Sigmoid colon (tissue), 7 donors: ENCODE measurements around the gene TRAPPC12. TPM values are rescaled to one million over a fixed set of nuclear protein-coding genes. Genes with fewer than 3 reads are reported as not detected.

Experiments used
- DNase-seq: peaks from one replicate; pipeline ENCODE4 v3.0.0-alpha.2; 2019
- H3K27ac ChIP-seq, 4 donors: fragments of 200-600 bp; sonication (generic); one replicate each; pipeline ENCODE4 v1.5.1; 2016 to 2019; ENCODE audit warnings: mild to moderate bottlenecking in 1 of 4
- H3K27me3 ChIP-seq, 3 donors: fragments of 200-600 bp; sonication (generic); one replicate each; pipeline ENCODE4 v1.5.1; 2019; ENCODE audit warnings: mild to moderate bottlenecking in 1 of 3
- H3K36me3 ChIP-seq, 4 donors: fragments of 200-600 bp; sonication (generic); one replicate each; pipeline ENCODE4 v1.5.1; 2016 to 2019
- H3K4me1 ChIP-seq, 4 donors: fragments of 200-600 bp; sonication (generic); one replicate each; pipeline ENCODE4 v1.5.1; 2017 to 2019
- H3K4me3 ChIP-seq, 4 donors: fragments of 200-600 bp; sonication (generic); one replicate each; pipeline ENCODE4 v1.5.1; 2017 to 2019; ENCODE audit warnings: mild to moderate bottlenecking in 2 of 4, moderate library complexity in 1 of 4
- H3K9me3 ChIP-seq, 4 donors: fragments of 200-600 bp in 3 of 4; sonication (generic) in 3 of 4; one replicate each; pipeline versions ENCODE4 v1.5.1 to v1.6.1; 2013 to 2019
- EP300 ChIP-seq, 4 donors: sonication (generic); formaldehyde crosslinking; IDR thresholded peaks; one replicate each; pipeline ENCODE4 v1.6.1; 2017; ENCODE audit warnings: antibody characterized with exemption in 4 of 4
- POLR2A ChIP-seq, 2 donors: fragments of 450-650 bp; IDR thresholded peaks; one replicate each; pipeline ENCODE4 v1.6.1; 2016; ENCODE audit warnings: antibody characterized with exemption in 2 of 2, mild to moderate bottlenecking in 2 of 2, moderate library complexity in 2 of 2
- POLR2AphosphoS5 ChIP-seq, 4 donors: sonication (generic); formaldehyde crosslinking; IDR thresholded peaks; one replicate each; pipeline ENCODE4 v1.6.1; 2017; ENCODE audit warnings: antibody characterized with exemption in 4 of 4
- WGBS, 2 donors: extraction: QIAGEN DNeasy Blood & Tissue Kit; methylation state at CpG; one replicate each; pipeline ENCODE4 v1.1.7; 2013; 5-methylcytosine and 5-hydroxymethylcytosine counted together
- intact Hi-C: fragments of 100-400 bp; cut with DNase I; formaldehyde crosslinking; loops from one replicate; pipeline ENCODE4 v1.15.1; 2023
- polyA plus RNA-seq, 3 donors: library from polyadenylated mRNA; stranded (reverse); fragments of 200-250 nt; gene quantifications; one replicate each; pipeline ENCODE4 v1.2.3, GENCODE V29; 2013
- total RNA-seq, 4 donors: library from RNA; depleted of rRNA; stranded (reverse); fragments of >200 nt; gene quantifications; one replicate each; pipeline ENCODE4 v1.1.0, GENCODE V29; 2016
- TF ChIP-seq, protein P1 (sequence below), 4 experiments: fragments of 450-650 bp in 3 of 4; fragments of 200-600 bp in 1 of 4; IDR thresholded peaks; one replicate each; pipeline ENCODE4 v1.5.1; 2016 to 2019; ENCODE audit warnings: antibody characterized with exemption in 4 of 4, mild to moderate bottlenecking in 3 of 4, moderate library complexity in 2 of 4
- donor health status: healthy with polysubstance abuse.
- donor health status: Bipolar disorder and iron deficiency.
- donor health status: healthy.

Gene TRAPPC12
- total and polyA plus RNA-seq, 7 donors: 22.7 to 79.5 (median 50.5) TPM

GRCh38 chr2:3487028-3487425 lies 107.5 kb downstream of the TRAPPC12 start:
- TF ChIP-seq, protein P1, sequence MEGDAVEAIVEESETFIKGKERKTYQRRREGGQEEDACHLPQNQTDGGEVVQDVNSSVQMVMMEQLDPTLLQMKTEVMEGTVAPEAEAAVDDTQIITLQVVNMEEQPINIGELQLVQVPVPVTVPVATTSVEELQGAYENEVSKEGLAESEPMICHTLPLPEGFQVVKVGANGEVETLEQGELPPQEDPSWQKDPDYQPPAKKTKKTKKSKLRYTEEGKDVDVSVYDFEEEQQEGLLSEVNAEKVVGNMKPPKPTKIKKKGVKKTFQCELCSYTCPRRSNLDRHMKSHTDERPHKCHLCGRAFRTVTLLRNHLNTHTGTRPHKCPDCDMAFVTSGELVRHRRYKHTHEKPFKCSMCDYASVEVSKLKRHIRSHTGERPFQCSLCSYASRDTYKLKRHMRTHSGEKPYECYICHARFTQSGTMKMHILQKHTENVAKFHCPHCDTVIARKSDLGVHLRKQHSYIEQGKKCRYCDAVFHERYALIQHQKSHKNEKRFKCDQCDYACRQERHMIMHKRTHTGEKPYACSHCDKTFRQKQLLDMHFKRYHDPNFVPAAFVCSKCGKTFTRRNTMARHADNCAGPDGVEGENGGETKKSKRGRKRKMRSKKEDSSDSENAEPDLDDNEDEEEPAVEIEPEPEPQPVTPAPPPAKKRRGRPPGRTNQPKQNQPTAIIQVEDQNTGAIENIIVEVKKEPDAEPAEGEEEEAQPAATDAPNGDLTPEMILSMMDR (IDR thresholded peaks at IDR 0.05): no peak
- TF ChIP-seq POLR2AphosphoS5 (IDR thresholded peaks at IDR 0.05): no peak
- no peak for TF ChIP-seq POLR2A (IDR thresholded peaks at IDR 0.05)
- TF ChIP-seq EP300 (IDR thresholded peaks at IDR 0.05): no peak
- Histone ChIP-seq H3K9me3 (no peaks in the 10 kb centered on the region), H3K4me3 (no peak overlapping the region), H3K27ac (no peak overlapping the region), H3K4me1 (no peaks in the 10 kb centered on the region), H3K36me3 (peaks cover 0 to 6% (median 2%) of the 10 kb centered on the region in 4 donors), H3K27me3 (no peaks in the 10 kb centered on the region)
- WGBS, 2 donors: 87 to 90% methylated on average over 9 of the region's 9 CpGs
- peak; percentile 49 for DNase-seq
- intact Hi-C loops: no loop called here

DNA sequence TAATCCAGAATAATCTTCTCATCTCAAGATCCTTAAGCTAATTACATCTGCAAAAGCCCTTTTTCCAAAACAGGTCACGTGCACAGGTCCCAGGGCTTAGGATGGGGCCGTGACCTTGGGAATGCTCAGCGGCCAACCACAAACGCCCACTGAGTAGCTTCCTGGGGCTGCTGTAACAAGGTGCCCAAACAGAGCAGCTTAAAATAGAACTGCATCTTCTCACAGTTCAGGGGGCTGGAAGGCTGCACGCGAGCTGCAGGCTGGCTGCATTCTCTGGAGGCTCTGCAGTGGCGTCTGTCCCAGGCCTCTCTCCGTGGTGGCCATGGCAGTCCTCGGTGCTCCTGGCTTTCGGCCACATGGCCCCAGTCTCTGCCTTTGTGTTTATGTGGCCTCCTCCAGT lies 107.9 kb downstream of the TRAPPC12 start:
- DNase-seq: peak; percentile 43
- TF ChIP-seq POLR2AphosphoS5 (IDR thresholded peaks at IDR 0.05): no peak
- TF ChIP-seq EP300 (IDR thresholded peaks at IDR 0.05): no peak
- no peak for TF ChIP-seq POLR2A (IDR thresholded peaks at IDR 0.05)
- TF ChIP-seq, protein P1 (IDR thresholded peaks at IDR 0.05): no peak
- no peaks in the 10 kb centered on the region for H3K27me3 ChIP-seq
- no peaks in the 10 kb centered on the region for H3K9me3 ChIP-seq
- no peaks in the 10 kb centered on the region for H3K4me1 ChIP-seq
- no peak overlapping the region for H3K4me3 ChIP-seq
- peaks cover 0 to 6% (median 0%) of the 10 kb centered on the region in 4 donors for H3K36me3 ChIP-seq
- intact Hi-C loops: no loop called here
- no peak overlapping the region for H3K27ac ChIP-seq
- 85 to 87% methylated on average over 10 of the region's 10 CpGs for WGBS, 2 donors

DNA sequence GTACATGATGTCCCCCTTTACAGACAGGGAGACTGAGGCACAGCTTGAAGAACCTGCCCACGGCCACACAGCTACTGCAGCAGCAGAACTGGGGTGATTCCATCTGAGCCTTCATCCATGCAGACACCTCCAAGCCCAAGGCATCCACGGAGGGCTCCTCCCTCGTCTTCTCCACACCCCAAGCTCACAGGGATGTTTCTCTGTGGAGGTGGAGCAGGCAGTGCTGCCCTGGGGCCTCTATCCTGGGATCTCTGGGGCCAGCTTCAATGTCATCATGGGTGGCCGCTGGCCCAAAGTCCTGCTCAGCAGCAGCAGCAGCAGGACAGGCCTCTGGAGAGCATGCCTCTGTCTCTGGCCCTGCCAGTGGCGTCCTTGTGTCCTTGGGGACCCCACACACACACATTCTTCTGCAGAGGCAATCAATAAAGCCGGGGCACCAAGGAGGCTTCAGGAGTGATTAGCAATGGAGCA lies 108.6 kb downstream of the TRAPPC12 start:
- Histone ChIP-seq H3K27ac (no peak overlapping the region), H3K4me1 (peaks cover 0 to under 1% (median 0%) of the 10 kb centered on the region in 4 donors), H3K36me3 (peaks cover 0 to 6% (median 0%) of the 10 kb centered on the region in 4 donors), H3K27me3 (no peaks in the 10 kb centered on the region), H3K4me3 (no peak overlapping the region), H3K9me3 (no peaks in the 10 kb centered on the region)
- DNase-seq: peak; percentile 38
- no peak for TF ChIP-seq EP300 (IDR thresholded peaks at IDR 0.05)
- TF ChIP-seq, protein P1 (IDR thresholded peaks at IDR 0.05): no peak
- TF ChIP-seq POLR2AphosphoS5 (IDR thresholded peaks at IDR 0.05): no peak
- TF ChIP-seq POLR2A (IDR thresholded peaks at IDR 0.05): no peak
- 83% methylated on average over 6 of the region's 6 CpGs for WGBS, 2 donors
- intact Hi-C loops: no loop called here

GRCh38 chr2:3488855-3489763 lies 109.6 kb downstream of the TRAPPC12 start:
- Histone ChIP-seq H3K27me3 (no peaks in the 10 kb centered on the region), H3K36me3 (peaks cover 0 to 6% (median 0%) of the 10 kb centered on the region in 4 donors), H3K4me1 (peaks cover 0 to 4% (median 0%) of the 10 kb centered on the region in 4 donors), H3K4me3 (no peak overlapping the region), H3K27ac (no peak overlapping the region), H3K9me3 (no peaks in the 10 kb centered on the region)
- intact Hi-C loops: no loop called here
- TF ChIP-seq EP300 (IDR thresholded peaks at IDR 0.05) (no peak), POLR2A (IDR thresholded peaks at IDR 0.05) (no peak), POLR2AphosphoS5 (IDR thresholded peaks at IDR 0.05) (no peak)
- TF ChIP-seq, protein P1 (IDR thresholded peaks at IDR 0.05): no peak
- 61 to 77% methylated on average over 27 of the region's 27 CpGs for WGBS, 2 donors
- peak; percentile 59 for DNase-seq
